Putamen (tissue), 1 donor: ENCODE results near the gene RSPH1.
"Not testable (repeated sequence)": the region's sequence is repeated elsewhere in the genome, so short reads cannot be mapped to it uniquely, and the experiment has no call there.

Source experiments
- DNase-seq: peaks from one replicate; pipeline ENCODE4 v3.0.0-alpha.2; 2016; ENCODE audit warnings: low spot score

Gene RSPH1

GRCh38 chr21:42486072-42486471, 10.0 kb downstream of the RSPH1 start:
- DNase-seq = no peak

DNA sequence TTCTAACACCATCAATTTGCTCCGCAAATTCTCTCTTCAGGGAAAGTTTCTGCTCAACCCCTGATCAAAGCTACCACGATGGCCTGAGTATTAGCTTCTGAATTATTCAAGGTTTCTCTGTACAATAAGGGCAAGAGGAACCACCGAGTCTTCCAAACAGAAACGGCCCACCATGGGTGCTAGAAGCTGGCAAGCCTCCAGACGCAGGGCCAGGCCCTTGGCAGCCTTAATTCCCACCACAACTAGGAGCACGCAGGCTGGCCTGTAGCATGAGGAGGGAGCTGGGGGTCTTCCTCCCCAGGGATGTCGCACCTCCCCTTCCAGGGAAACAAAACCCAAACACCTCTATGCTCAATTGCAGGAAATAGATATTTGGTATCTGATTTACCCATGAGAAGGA, 11.1 kb downstream of the RSPH1 start:
- DNase-seq = no peak

GRCh38 chr21:42481169-42481568, 14.9 kb downstream of the RSPH1 start:
- DNase-seq = no peak

GRCh38 chr21:42480736-42481135, 15.3 kb downstream of the RSPH1 start:
- no peak for DNase-seq

GRCh38 chr21:42479582-42479981, 16.4 kb downstream of the RSPH1 start:
- peak; percentile 67 for DNase-seq

- DNase-seq = no peak
Measured at GRCh38 chr21:42478504-42478903, 17.5 kb downstream of the RSPH1 start.

GRCh38 chr21:42476388-42477331, 19.4 kb downstream of the RSPH1 start:
- DNase-seq = no peak

GRCh38 chr21:42475526-42476387, 20.3 kb downstream of the RSPH1 start:
- DNase-seq = no peak

DNA sequence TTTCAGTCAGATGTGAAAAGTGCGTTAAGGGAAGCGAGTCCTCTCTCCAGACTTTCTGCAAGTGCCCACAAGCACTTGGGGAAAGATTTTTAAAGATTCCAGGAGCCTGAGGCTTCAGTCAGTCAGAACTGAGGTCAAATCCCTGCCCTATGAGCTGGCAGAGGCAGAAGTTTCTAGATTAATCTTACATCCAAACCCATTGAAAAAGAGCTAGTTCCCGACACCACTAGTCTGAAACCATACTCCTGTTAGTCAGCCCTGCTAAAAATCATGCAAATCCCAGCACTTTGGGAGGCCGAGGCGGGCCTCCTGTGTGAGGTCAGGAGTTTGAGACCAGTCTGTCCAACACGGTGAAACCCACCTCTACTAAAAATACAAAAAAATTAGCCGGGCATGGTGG, 21.0 kb downstream of the RSPH1 start:
- no peak for DNase-seq

GRCh38 chr21:42474043-42474831, 21.8 kb downstream of the RSPH1 start:
- DNase-seq = peak; percentile 37

- no peak for DNase-seq
Measured at GRCh38 chr21:42473498-42474042, 22.5 kb downstream of the RSPH1 start.

- no peak for DNase-seq
Measured at GRCh38 chr21:42472521-42472920, 23.5 kb downstream of the RSPH1 start.

- DNase-seq = no peak
Measured at GRCh38 chr21:42471716-42472330, 24.2 kb downstream of the RSPH1 start.

- no peak for DNase-seq
Measured at GRCh38 chr21:42471206-42471605, 24.8 kb downstream of the RSPH1 start.

DNA sequence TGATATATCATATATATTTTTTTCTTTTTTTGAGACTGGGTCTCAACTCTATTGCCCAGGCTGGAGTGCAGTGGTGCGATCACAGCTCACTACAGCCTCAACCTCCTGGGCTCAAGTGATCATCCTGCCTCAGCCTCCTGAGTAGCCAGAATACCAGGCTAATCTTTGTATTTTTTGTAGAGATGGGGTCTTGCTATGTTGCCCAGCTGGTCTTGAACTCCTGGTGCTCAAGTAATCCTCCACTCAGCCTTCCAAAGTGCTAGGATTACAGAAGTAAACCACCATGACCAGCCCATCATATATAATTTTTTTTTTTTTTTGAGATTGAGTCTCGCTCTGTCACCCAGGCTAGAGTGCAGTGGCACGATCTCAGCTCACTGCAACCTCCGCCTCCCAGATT, 26.3 kb downstream of the RSPH1 start:
- DNase-seq = not testable (repeated sequence)

GRCh38 chr21:42469272-42469671, 26.8 kb downstream of the RSPH1 start:
- DNase-seq = no peak

- DNase-seq = no peak
Measured at GRCh38 chr21:42468491-42469131, 27.4 kb downstream of the RSPH1 start.

GRCh38 chr21:42467140-42467983, 28.7 kb downstream of the RSPH1 start:
- DNase-seq = no peak

- DNase-seq = no peak
Measured at GRCh38 chr21:42466700-42467099, 29.3 kb downstream of the RSPH1 start.

- DNase-seq = no peak
Measured at GRCh38 chr21:42465803-42466127, 30.3 kb downstream of the RSPH1 start.
